Activated CD4-positive, alpha-beta memory T cell treated with anti-CD3 and anti-CD28 coated beads, Interleukin-2, amount 10 ng/mL, durations not matched to agents 7 days and 5 days (primary cell): ENCODE measurements around the gene PHKB. TPM values are rescaled to one million over a fixed set of nuclear protein-coding genes. Genes with fewer than 3 reads are reported as not detected.
"Not testable (repeated sequence)": the region's sequence is repeated elsewhere in the genome, so short reads cannot be mapped to it uniquely, and the experiment has no call there.

ENCODE experiments used
- CTCF ChIA-PET: fragments of 350-600 bp; sonication (Branson Sonifier 250); formaldehyde crosslinking; loops from one replicate; lab custom pipeline; 2021; ENCODE audit warnings: antibody characterized with exemption, inconsistent platforms; lab: Charles Lee
- POLR2A ChIA-PET: fragments of 350-600 bp; sonication (Branson Sonifier 250); formaldehyde crosslinking; loops from one replicate; lab custom pipeline; 2021; ENCODE audit warnings: antibody characterized with exemption; lab: Charles Lee
- DNase-seq: peaks from one replicate; pipeline ENCODE4 v3.0.0-alpha.2; 2020
- H3K27ac Mint-ChIP-seq: one replicate; pipeline ENCODE4 v1.8.0; 2021; ENCODE audit warnings: mild to moderate bottlenecking, mixed read lengths
- H3K27me3 Mint-ChIP-seq: one replicate; pipeline ENCODE4 v1.8.0; 2021; ENCODE audit warnings: mixed read lengths
- H3K36me3 Mint-ChIP-seq: one replicate; pipeline ENCODE4 v1.8.0; 2021; ENCODE audit warnings: low read depth, mixed read lengths
- H3K4me1 Mint-ChIP-seq: one replicate; pipeline ENCODE4 v1.8.0; 2021; ENCODE audit warnings: mixed read lengths
- H3K4me3 Mint-ChIP-seq: one replicate; pipeline ENCODE4 v1.8.0; 2021; ENCODE audit warnings: mild to moderate bottlenecking, mixed read lengths
- H3K9me3 Mint-ChIP-seq: one replicate; pipeline ENCODE4 v1.8.0; 2021; ENCODE audit warnings: mixed read lengths
- total RNA-seq, 2 experiments: library from RNA; stranded (reverse); gene quantifications; one replicate each; pipeline ENCODE4 v1.2.3, GENCODE V29; 2021

The PHKB gene
- total RNA-seq, 2 experiments from 2014 or later, result 33.2 to 36.3 TPM

- Mint-ChIP-seq H3K36me3 (peaks cover 20% of the 10 kb centered on the region), H3K27ac (no peak overlapping the region), H3K27me3 (no peaks in the 10 kb centered on the region), H3K9me3 (no peaks in the 10 kb centered on the region), H3K4me3 (no peak overlapping the region), H3K4me1 (no peaks in the 10 kb centered on the region)
- DNase-seq, result no peak
- ChIA-PET CTCF (no interaction called here), POLR2A (no interaction called here)
Measured at GRCh38 chr16:47664653-47665325, 203.7 kb downstream of the PHKB start.

GRCh38 chr16:47666434-47666833 is 205.3 kb downstream of the PHKB start:
- H3K27ac Mint-ChIP-seq, result no peak overlapping the region
- H3K4me3 Mint-ChIP-seq, result no peak overlapping the region
- H3K36me3 Mint-ChIP-seq, result peaks cover 17% of the 10 kb centered on the region
- H3K27me3 Mint-ChIP-seq, result no peaks in the 10 kb centered on the region
- DNase-seq, result no peak
- no peaks in the 10 kb centered on the region for H3K9me3 Mint-ChIP-seq
- POLR2A ChIA-PET, result no interaction called here
- H3K4me1 Mint-ChIP-seq, result no peaks in the 10 kb centered on the region
- CTCF ChIA-PET, result interaction anchor here (1.4 kb wide), 1 partner anchor 525 kb away, joined by 3 read pairs; no protein-coding TSS in a partner anchor

GRCh38 chr16:47667956-47668355 is 206.8 kb downstream of the PHKB start:
- H3K27ac Mint-ChIP-seq, result no peak overlapping the region
- H3K4me1 Mint-ChIP-seq, result no peaks in the 10 kb centered on the region
- H3K4me3 Mint-ChIP-seq, result no peak overlapping the region
- CTCF ChIA-PET, result no interaction called here
- H3K27me3 Mint-ChIP-seq, result no peaks in the 10 kb centered on the region
- no peak for DNase-seq
- POLR2A ChIA-PET, result no interaction called here
- H3K36me3 Mint-ChIP-seq, result peaks cover 10% of the 10 kb centered on the region
- H3K9me3 Mint-ChIP-seq, result no peaks in the 10 kb centered on the region

- POLR2A ChIA-PET, result no interaction called here
- no peak for DNase-seq
- Mint-ChIP-seq H3K36me3 (peaks cover 24% of the 10 kb centered on the region), H3K9me3 (no peaks in the 10 kb centered on the region), H3K27ac (no peak overlapping the region), H3K4me1 (no peaks in the 10 kb centered on the region), H3K4me3 (no peak overlapping the region), H3K27me3 (no peaks in the 10 kb centered on the region)
- CTCF ChIA-PET, result no interaction called here
Measured at GRCh38 chr16:47672475-47672874, 211.3 kb downstream of the PHKB start.

GRCh38 chr16:47676635-47677177 is 215.6 kb downstream of the PHKB start:
- Mint-ChIP-seq H3K27me3 (no peaks in the 10 kb centered on the region), H3K27ac (no peak overlapping the region), H3K4me3 (no peak overlapping the region), H3K9me3 (no peaks in the 10 kb centered on the region), H3K36me3 (peaks cover 32% of the 10 kb centered on the region), H3K4me1 (no peaks in the 10 kb centered on the region)
- ChIA-PET CTCF (no interaction called here), POLR2A (no interaction called here)
- DNase-seq, result no peak

GRCh38 chr16:47681571-47681970 is 220.4 kb downstream of the PHKB start:
- CTCF ChIA-PET, POLR2A ChIA-PET, H3K9me3 Mint-ChIP-seq, H3K4me3 Mint-ChIP-seq, DNase-seq, H3K27ac Mint-ChIP-seq, H3K4me1 Mint-ChIP-seq, H3K27me3 Mint-ChIP-seq: not testable (repeated sequence)
- H3K36me3 Mint-ChIP-seq, result peaks cover 28% of the 10 kb centered on the region

- ChIA-PET CTCF (no interaction called here), POLR2A (no interaction called here)
- DNase-seq, result no peak
- Mint-ChIP-seq H3K27me3 (no peaks in the 10 kb centered on the region), H3K4me1 (peaks cover 1% of the 10 kb centered on the region), H3K27ac (no peak overlapping the region), H3K9me3 (no peaks in the 10 kb centered on the region), H3K36me3 (peaks cover 25% of the 10 kb centered on the region), H3K4me3 (no peak overlapping the region)
Measured at GRCh38 chr16:47687694-47688093, 226.6 kb downstream of the PHKB start.

- no peak overlapping the region for H3K4me3 Mint-ChIP-seq
- no peaks in the 10 kb centered on the region for H3K9me3 Mint-ChIP-seq
- DNase-seq, result no peak
- H3K4me1 Mint-ChIP-seq, result peaks cover 4% of the 10 kb centered on the region
- CTCF ChIA-PET, result no interaction called here
- peaks cover 35% of the 10 kb centered on the region for H3K36me3 Mint-ChIP-seq
- no peak overlapping the region for H3K27ac Mint-ChIP-seq
- POLR2A ChIA-PET, result interaction anchor here (1.1 kb wide), 1 partner anchor 39 kb away, joined by 3 read pairs; no protein-coding TSS in a partner anchor
- no peaks in the 10 kb centered on the region for H3K27me3 Mint-ChIP-seq
Measured at GRCh38 chr16:47693226-47693625, 232.1 kb downstream of the PHKB start.

- CTCF ChIA-PET, result interaction anchor here (1.0 kb wide), 1 partner anchor 553 kb away, joined by 3 read pairs; no protein-coding TSS in a partner anchor
- no peak for DNase-seq
- Mint-ChIP-seq H3K36me3 (peaks cover 40% of the 10 kb centered on the region), H3K27me3 (no peaks in the 10 kb centered on the region), H3K9me3 (no peaks in the 10 kb centered on the region), H3K4me3 (no peak overlapping the region), H3K4me1 (peaks cover 4% of the 10 kb centered on the region), H3K27ac (no peak overlapping the region)
- POLR2A ChIA-PET, result no interaction called here
Measured at GRCh38 chr16:47694543-47694942, 233.4 kb downstream of the PHKB start.

- ChIA-PET POLR2A (no interaction called here), CTCF (no interaction called here)
- Mint-ChIP-seq H3K27me3 (no peaks in the 10 kb centered on the region), H3K4me1 (peaks cover 4% of the 10 kb centered on the region), H3K4me3 (no peak overlapping the region), H3K27ac (no peak overlapping the region), H3K9me3 (peaks cover 2% of the 10 kb centered on the region), H3K36me3 (peaks cover 34% of the 10 kb centered on the region)
- DNase-seq, result no peak
Measured at GRCh38 chr16:47695756-47696155, 234.6 kb downstream of the PHKB start.

GRCh38 chr16:47697826-47698225 is 236.7 kb downstream of the PHKB start:
- ChIA-PET CTCF (no interaction called here), POLR2A (no interaction called here)
- H3K9me3 Mint-ChIP-seq, result peaks cover 4% of the 10 kb centered on the region
- no peak for DNase-seq
- H3K36me3 Mint-ChIP-seq, result peaks cover 35% of the 10 kb centered on the region
- H3K27ac Mint-ChIP-seq, result no peak overlapping the region
- no peaks in the 10 kb centered on the region for H3K27me3 Mint-ChIP-seq
- H3K4me1 Mint-ChIP-seq, result peaks cover 4% of the 10 kb centered on the region
- H3K4me3 Mint-ChIP-seq, result no peak overlapping the region

- no peaks in the 10 kb centered on the region for H3K27me3 Mint-ChIP-seq
Measured at GRCh38 chr16:47699106-47699505, 238.0 kb downstream of the PHKB start.

GRCh38 chr16:47700857-47701587 is 239.9 kb downstream of the PHKB start:
- no peak for DNase-seq
- Mint-ChIP-seq H3K4me1 (peaks cover 4% of the 10 kb centered on the region), H3K27ac (no peak overlapping the region), H3K4me3 (no peak overlapping the region), H3K9me3 (peaks cover 4% of the 10 kb centered on the region), H3K27me3 (no peaks in the 10 kb centered on the region), H3K36me3 (peaks cover 33% of the 10 kb centered on the region)
- ChIA-PET CTCF (no interaction called here), POLR2A (no interaction called here)

More at GRCh38 chr16:47699106-47699505, 238.0 kb downstream of the PHKB start:
- Mint-ChIP-seq H3K4me1 (peaks cover 4% of the 10 kb centered on the region), H3K9me3 (peaks cover 4% of the 10 kb centered on the region), H3K27ac (no peak overlapping the region), H3K36me3 (peaks cover 35% of the 10 kb centered on the region), H3K4me3 (no peak overlapping the region)
- no peak for DNase-seq
- ChIA-PET POLR2A (no interaction called here), CTCF (interaction anchor here (1.1 kb wide), 1 partner anchor 24 kb away, joined by 4 read pairs; no protein-coding TSS in a partner anchor)
